HepG2 (cell line): Measurements from ENCODE around the gene CH25H. TPM values are rescaled to one million over a fixed set of nuclear protein-coding genes. Genes with fewer than 3 reads are reported as not detected.

Experiments
- ATAC-seq: fragments of 200-7000 bp; cut with Tn5 transposase; 3 replicates; pipeline ENCODE4 v1.9.1; 2020; ENCODE audit warnings: mild to moderate bottlenecking, moderate library complexity
- BruUV-seq: library from RNA; stranded (reverse); fragments of 400-500 nt; replicated peaks from 2 replicates; lab custom pipeline; 2021; lab: Mats Ljungman, UMichigan
- CTCF ChIA-PET: fragments of 300-600 bp; formaldehyde crosslinking; extraction: SDS; loops from one replicate; lab custom pipeline; 2021; ENCODE audit warnings: low total read pairs, inconsistent platforms, low intra/inter-chr PET ratio; lab: Yijun Ruan, JAX
- POLR2A ChIA-PET: fragments of 350-600 bp; sonication (Branson Sonifier 250); formaldehyde crosslinking; loops from one replicate; lab custom pipeline; 2020; ENCODE audit warnings: antibody characterized with exemption, inconsistent platforms; lab: Yijun Ruan, JAX
- DNase-seq: peaks from one replicate; pipeline ENCODE4 v3.0.0-alpha.2; 2015; ENCODE audit warnings: low spot score
- FAIRE-seq: peaks from 3 replicates; lab custom pipeline; 2011; peaks lifted over from hg19 to GRCh38; lab: Jason Lieb, UNC
- H2AFZ ChIP-seq: one replicate; pipeline ENCODE4 v1.6.1; 2011; ENCODE audit warnings: low read length, inconsistent platforms
- H3K27ac ChIP-seq: fragments of 300-600 bp; 3 replicates; pipeline ENCODE4 v1.8.0; 2011; ENCODE audit warnings: mixed run types, mild to moderate bottlenecking, mixed read lengths, low read length, inconsistent platforms; ENCODE audit not compliant: insufficient read depth; ENCODE audit errors: extremely low read length
- H3K27me3 ChIP-seq, 2 experiments: fragments of 200-600 bp in 1 of 2; 2 replicates in 1 of 2; 3 replicates in 1 of 2; pipeline versions ENCODE4 v1.6.0 to v1.8.0; 2011; ENCODE audit warnings: low read length in 2 of 2, mild to moderate bottlenecking in 2 of 2, moderate library complexity in 2 of 2, inconsistent platforms in 1 of 2; ENCODE audit not compliant: insufficient read depth in 2 of 2, control insufficient read depth in 1 of 2
- H3K36me3 ChIP-seq, 2 experiments: fragments of 200-600 bp in 1 of 2; replicated peaks in 1 of 2; 2 replicates in 1 of 2; 3 replicates in 1 of 2; pipeline versions ENCODE4 v1.5.1 to v1.8.0; 2011; ENCODE audit warnings: low read length in 2 of 2, inconsistent platforms in 1 of 2; ENCODE audit not compliant: insufficient read depth in 2 of 2, control insufficient read depth in 1 of 2
- H3K4me1 ChIP-seq: 2 replicates; pipeline ENCODE4 v1.5.1; 2012; ENCODE audit warnings: low read length, inconsistent platforms; ENCODE audit not compliant: insufficient read depth
- H3K4me2 ChIP-seq: 2 replicates; pipeline ENCODE4 v1.6.0; 2011; ENCODE audit warnings: low read depth, low read length, inconsistent platforms
- H3K4me3 ChIP-seq, 3 experiments: fragments of 200-600 bp in 1 of 3; sonication (generic), shearing (Covaris generic) in 1 of 3; replicated peaks in 1 of 3; 2 replicates each; pipeline ENCODE4 v1.5.1; 2011 to 2016; ENCODE audit warnings: low read length in 3 of 3, inconsistent platforms in 2 of 3, low read depth in 2 of 3, mild to moderate bottlenecking in 2 of 3, control low read depth in 1 of 3, mixed read lengths in 1 of 3; ENCODE audit not compliant: insufficient read depth in 1 of 3
- H3K79me2 ChIP-seq: one replicate; pipeline ENCODE4 v1.6.1; 2011; ENCODE audit warnings: low read length, inconsistent platforms; ENCODE audit not compliant: insufficient read depth
- H3K9ac ChIP-seq: 2 replicates; pipeline ENCODE4 v1.6.0; 2011; ENCODE audit warnings: mild to moderate bottlenecking, low read depth, low read length, inconsistent platforms; ENCODE audit not compliant: insufficient read depth
- H3K9me3 ChIP-seq: 2 replicates; pipeline ENCODE4 v1.5.1; 2012; ENCODE audit warnings: mild to moderate bottlenecking, low read length
- H4K20me1 ChIP-seq: 2 replicates; pipeline ENCODE4 v1.6.0; 2011; ENCODE audit warnings: inconsistent platforms, mild to moderate bottlenecking, low read length, moderate library complexity; ENCODE audit not compliant: insufficient read depth
- EHMT2 ChIP-seq: fragments of 200-600 bp; sonication (generic); IDR thresholded peaks from 2 replicates; pipeline ENCODE4 v1.7.0; 2017; ENCODE audit warnings: antibody characterized with exemption, low read depth, low read length, borderline replicate concordance
- HNRNPL ChIP-seq: fragments of 200-400 bp; formaldehyde crosslinking; IDR thresholded peaks from 2 replicates; pipeline ENCODE4 v1.6.1; 2017; ENCODE audit warnings: mild to moderate bottlenecking, low read depth, low read length
- HOXD1 ChIP-seq: sonication (generic); formaldehyde crosslinking; IDR thresholded peaks from 2 replicates; pipeline ENCODE4 v1.5.0; 2020; ENCODE audit warnings: missing genetic modification reagents
- KAT2B ChIP-seq: fragments of 150-350 bp; IDR thresholded peaks from 2 replicates; pipeline ENCODE4 v1.6.1; 2014; ENCODE audit warnings: low read depth, low read length, borderline replicate concordance
- PCBP2 ChIP-seq: fragments of 200-400 bp; formaldehyde crosslinking; optimal IDR thresholded peaks from 2 replicates; pipeline ENCODE3; 2018; ENCODE audit warnings: low read length, low read depth; ENCODE audit not compliant: poor library complexity, severe bottlenecking
- RAD21 ChIP-seq: fragments of 450-650 bp; formaldehyde crosslinking; IDR thresholded peaks from 2 replicates; pipeline ENCODE4 v1.5.0; 2020; ENCODE audit warnings: mild to moderate bottlenecking
- RFX1 ChIP-seq: fragments of 450-650 bp; IDR thresholded peaks from 2 replicates; pipeline ENCODE4 v1.6.1; 2017
- SNAI1 ChIP-seq: sonication (generic); formaldehyde crosslinking; IDR thresholded peaks from 2 replicates; pipeline ENCODE4 v1.5.0; 2020; ENCODE audit warnings: mild to moderate bottlenecking, missing genetic modification reagents, borderline replicate concordance
- TBL1XR1 ChIP-seq: fragments of 150-350 bp; IDR thresholded peaks from 2 replicates; pipeline ENCODE4 v1.6.1; 2014; ENCODE audit warnings: borderline replicate concordance, low read length; ENCODE audit not compliant: partially characterized antibody
- TCF12 ChIP-seq, 2 experiments: fragments of 450-650 bp in 1 of 2; sonication (generic) in 1 of 2; formaldehyde crosslinking in 1 of 2; IDR thresholded peaks; 2 replicates each; pipeline versions ENCODE4 v1.6.1 to v1.8.0; 2017 to 2022; ENCODE audit warnings: antibody characterized with exemption in 1 of 2, mild to moderate bottlenecking in 1 of 2, missing genetic modification reagents in 1 of 2, moderate library complexity in 1 of 2
- ZNF33A ChIP-seq: sonication (generic); formaldehyde crosslinking; IDR thresholded peaks from 2 replicates; pipeline ENCODE4 v1.5.1; 2020; ENCODE audit warnings: missing genetic modification reagents, mild to moderate bottlenecking, moderate library complexity, borderline replicate concordance
- ZNF496 ChIP-seq: sonication (generic); formaldehyde crosslinking; IDR thresholded peaks from 2 replicates; pipeline ENCODE4 v1.8.1; 2023; ENCODE audit warnings: mild to moderate bottlenecking, moderate library complexity, missing genetic modification reagents; ENCODE audit not compliant: insufficient replicate concordance
- ZNF616 ChIP-seq: sonication (generic); formaldehyde crosslinking; IDR thresholded peaks from 2 replicates; pipeline ENCODE4 v1.5.0; 2020; ENCODE audit warnings: low read depth, mild to moderate bottlenecking, missing genetic modification reagents
- ZNF792 ChIP-seq: IDR thresholded peaks from 2 replicates; pipeline ENCODE4 v1.6.1; 2016
- in situ Hi-C: cut with HindIII; loops from 2 replicates; pipeline ENCODE4 v1.10.0; 2017; ENCODE audit warnings: low pct_unique_long_range_greater_than_20kb; ENCODE audit not compliant: extremely low pct_ligation_motif_present
- intact Hi-C: fragments of 100-400 bp; cut with micrococcal nuclease; formaldehyde crosslinking; loops from one replicate; pipeline ENCODE4 v1.10.0; 2022; ENCODE audit not compliant: unreplicated experiment
- polyA plus RNA-seq, 8 experiments: library from polyadenylated mRNA; depleted of rRNA in 3 of 8; stranded (reverse) in 7 of 8; unstranded in 1 of 8; fragments of >200 nt; fragmentation: Illumina TruSeq in 4 of 8; extraction: Trizol in 4 of 8; gene quantifications; 2 replicates each; pipeline versions ENCODE4 v1.2.1 to v1.2.3, GENCODE V29; 2011 to 2016; ENCODE audit warnings: low read depth in 4 of 8, missing spikeins in 1 of 8, mixed read lengths in 1 of 8; ENCODE audit not compliant: insufficient read depth in 1 of 8
- total RNA-seq, 5 experiments: library from RNA; depleted of rRNA; stranded (reverse); fragments of >200 nt; fragmentation: Illumina TruSeq; extraction: Trizol; gene quantifications; 2 replicates each; pipeline ENCODE4 v1.2.3, GENCODE V29; 2016; ENCODE audit warnings: low read depth in 1 of 5
- TF ChIP-seq, protein P1 (sequence below): sonication (generic); formaldehyde crosslinking; IDR thresholded peaks from 2 replicates; pipeline ENCODE4 v1.4.0; 2020; ENCODE audit warnings: mild to moderate bottlenecking, missing genetic modification reagents
- TF ChIP-seq, protein P2 (sequence below): IDR thresholded peaks from 2 replicates; pipeline ENCODE4 v1.6.1; 2016; ENCODE audit warnings: missing genetic modification reagents, missing compliant biosample characterization

Gene CH25H
- total and polyA plus RNA-seq, 2 of the 13 experiments (the other 11 are each of a cell fraction or from before 2014, with no cell fraction given): not detected

DNA sequence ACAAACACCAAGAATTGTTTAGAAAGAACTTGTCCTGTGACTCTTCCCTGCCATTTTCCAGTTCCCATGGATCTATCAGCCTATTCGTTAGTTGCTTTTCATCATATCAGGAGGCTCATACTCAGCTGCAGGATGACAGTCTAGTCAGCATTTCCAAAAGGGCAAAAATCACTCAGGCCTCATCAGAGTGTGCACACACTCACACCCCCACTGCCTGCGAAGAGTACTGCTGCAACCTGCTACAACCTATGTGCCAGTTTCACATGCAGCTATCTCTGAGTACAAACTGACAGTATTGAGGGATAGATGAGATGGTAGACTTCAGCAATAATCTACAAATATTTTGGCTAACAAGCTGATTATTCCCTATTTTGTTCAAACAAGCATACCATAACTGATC is 24.2 kb downstream of the CH25H start (continued):
- TF ChIP-seq PCBP2 (no peak), ZNF616 (CRISPR knock-in tag) (no peak), SNAI1 (CRISPR knock-in tag) (no peak), HNRNPL (no peak)
- TF ChIP-seq, protein P1, sequence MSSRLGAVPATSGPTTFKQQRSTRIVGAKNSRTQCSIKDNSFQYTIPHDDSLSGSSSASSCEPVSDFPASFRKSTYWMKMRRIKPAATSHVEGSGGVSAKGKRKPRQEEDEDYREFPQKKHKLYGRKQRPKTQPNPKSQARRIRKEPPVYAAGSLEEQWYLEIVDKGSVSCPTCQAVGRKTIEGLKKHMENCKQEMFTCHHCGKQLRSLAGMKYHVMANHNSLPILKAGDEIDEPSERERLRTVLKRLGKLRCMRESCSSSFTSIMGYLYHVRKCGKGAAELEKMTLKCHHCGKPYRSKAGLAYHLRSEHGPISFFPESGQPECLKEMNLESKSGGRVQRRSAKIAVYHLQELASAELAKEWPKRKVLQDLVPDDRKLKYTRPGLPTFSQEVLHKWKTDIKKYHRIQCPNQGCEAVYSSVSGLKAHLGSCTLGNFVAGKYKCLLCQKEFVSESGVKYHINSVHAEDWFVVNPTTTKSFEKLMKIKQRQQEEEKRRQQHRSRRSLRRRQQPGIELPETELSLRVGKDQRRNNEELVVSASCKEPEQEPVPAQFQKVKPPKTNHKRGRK: no peak

DNA sequence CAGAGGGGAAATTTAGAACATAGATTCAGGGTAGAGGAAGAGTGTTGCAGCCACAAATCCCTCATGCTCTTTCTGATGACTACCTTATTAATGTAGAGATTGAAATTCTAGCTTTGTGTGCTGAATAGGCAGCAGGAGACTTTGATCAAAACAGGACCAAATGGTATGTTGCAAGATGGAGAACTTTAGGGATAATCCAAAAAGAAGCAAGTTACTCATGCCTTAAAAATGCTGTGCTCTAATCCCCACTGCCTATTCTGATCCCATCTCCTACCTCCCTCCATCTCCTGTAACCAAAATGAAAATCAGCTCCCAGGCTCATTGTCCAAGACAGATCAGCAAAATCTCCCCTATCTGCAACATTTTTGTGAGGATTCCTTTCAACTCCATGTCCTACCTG is 31.3 kb downstream of the CH25H start:
- Histone ChIP-seq H3K27ac (no peak overlapping the region), H3K4me2 (no peak overlapping the region), H3K27me3 (0 out of 5 replicates have a peak, but pooled peaks cover 0 to 5% of the 10 kb centered on the region in 2 experiments), H3K4me1 (no peaks in the 10 kb centered on the region), H3K9ac (no peak overlapping the region), H3K36me3 (no peaks in the 10 kb centered on the region), H3K9me3 (no peaks in the 10 kb centered on the region), H4K20me1 (no peaks in the 10 kb centered on the region), H3K4me3 (no peak overlapping the region), H2AFZ (no peak overlapping the region), H3K79me2 (no peaks in the 10 kb centered on the region)
- CTCF ChIA-PET: no interaction called here
- DNase-seq (no peak), FAIRE-seq (no peak), ATAC-seq (no peak)
- BruUV-seq: no TSS peak
- intact Hi-C loops: no loop called here
- in situ Hi-C loops: no loop called here
- TF ChIP-seq RAD21 (no peak), EHMT2 (no peak), RFX1 (no peak), HOXD1 (CRISPR knock-in tag) (no peak), ZNF496 (CRISPR knock-in tag) (no peak), KAT2B (no peak), TBL1XR1 (no peak), TCF12 (IDR thresholded peaks at IDR 0.05) (no peak), TCF12 (CRISPR knock-in tag; IDR thresholded peaks at IDR 0.05) (no peak), ZNF33A (CRISPR knock-in tag) (no peak), ZNF792 (CRISPR knock-in tag) (no peak)
- TF ChIP-seq, protein P2, sequence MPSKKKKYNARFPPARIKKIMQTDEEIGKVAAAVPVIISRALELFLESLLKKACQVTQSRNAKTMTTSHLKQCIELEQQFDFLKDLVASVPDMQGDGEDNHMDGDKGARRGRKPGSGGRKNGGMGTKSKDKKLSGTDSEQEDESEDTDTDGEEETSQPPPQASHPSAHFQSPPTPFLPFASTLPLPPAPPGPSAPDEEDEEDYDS (CRISPR knock-in tag): no peak
- POLR2A ChIA-PET: no interaction called here
